Right cardiac atrium (tissue), 5 donors: ENCODE data around the gene GAS2L2. TPM values are rescaled to one million over a fixed set of nuclear protein-coding genes. Genes with fewer than 3 reads are reported as not detected.

Experiments
- ATAC-seq, 2 donors: fragments of 200-7000 bp; cut with Tn5 transposase; one replicate each; pipeline versions ENCODE4 v1.8.0 to v1.9.1; 2020; ENCODE audit warnings: moderate library complexity in 2 of 2, mild to moderate bottlenecking in 1 of 2
- DNase-seq, 3 donors: peaks; one replicate each; pipeline ENCODE4 v3.0.0-alpha.2; 2020
- H3K27ac ChIP-seq: one replicate; pipeline ENCODE4 v1.5.1; 2013; ENCODE audit warnings: mild to moderate bottlenecking, low read length, control low read depth, moderate library complexity
- H3K27me3 ChIP-seq: one replicate; pipeline ENCODE4 v1.6.1; 2013; ENCODE audit not compliant: control insufficient read depth, insufficient read depth
- H3K4me1 ChIP-seq: one replicate; pipeline ENCODE4 v1.6.1; 2013; ENCODE audit warnings: low read length; ENCODE audit not compliant: control insufficient read depth, insufficient read depth
- H3K4me3 ChIP-seq: one replicate; pipeline ENCODE4 v1.5.1; 2013; ENCODE audit warnings: low read length, control low read depth
- H3K9me3 ChIP-seq: one replicate; pipeline ENCODE4 v1.6.1; 2013; ENCODE audit warnings: low read length; ENCODE audit not compliant: control insufficient read depth
- WGBS: extraction: QIAGEN DNeasy Blood & Tissue Kit; methylation state at CpG from one replicate; pipeline ENCODE4 v1.1.7; 2013; 5-methylcytosine and 5-hydroxymethylcytosine counted together
- intact Hi-C, 4 donors: fragments of 100-400 bp; cut with DNase I; formaldehyde crosslinking; loops; one replicate each; pipeline versions ENCODE4 v1.11.0 to v1.14.0; 2022 to 2023
- polyA plus RNA-seq: library from polyadenylated mRNA; stranded (reverse); fragments of 200-250 nt; gene quantifications from one replicate; pipeline ENCODE4 v1.2.3, GENCODE V29; 2013
- total RNA-seq, 4 donors: library from RNA; stranded (reverse); fragmentation: NEBNext Ultra II Directional; extraction: Animal tissue kit (Norgen Biotek cat#: 25700); gene quantifications; one replicate each; pipeline ENCODE4 v1.2.1, GENCODE V29; 2021
- donor health status: healthy with polysubstance abuse.
- donor health status: DM: no; HTN: yes; CAD: no.
- donor health status: DM: no; HTN: no; CAD: no.
- donor health status: DM: no; HTN: yes; CAD: no; lungs with severe emphysema.
- donor health status: DM: yes; HTN: yes; CAD: no.

GAS2L2 gene
- total and polyA plus RNA-seq, 5 donors = 0.09 to 0.19 (median 0.14) TPM; not detected in 2

GRCh38 chr17:35744830-35745229, 8.2 kb downstream of the GAS2L2 start:
- no peaks in the 10 kb centered on the region for H3K4me1 ChIP-seq
- DNase-seq (no peak), ATAC-seq (no peak)
- no peaks in the 10 kb centered on the region for H3K27me3 ChIP-seq
- WGBS = 78% methylated on average over 8 of the region's 8 CpGs
- intact Hi-C loops = loop anchor here (5.0 to 10.0 kb wide), 5 partner anchors 80 to 430 kb away; no protein-coding TSS in a partner anchor
- H3K9me3 ChIP-seq = no peaks in the 10 kb centered on the region
- H3K4me3 ChIP-seq = no peak overlapping the region
- no peak overlapping the region for H3K27ac ChIP-seq

DNA sequence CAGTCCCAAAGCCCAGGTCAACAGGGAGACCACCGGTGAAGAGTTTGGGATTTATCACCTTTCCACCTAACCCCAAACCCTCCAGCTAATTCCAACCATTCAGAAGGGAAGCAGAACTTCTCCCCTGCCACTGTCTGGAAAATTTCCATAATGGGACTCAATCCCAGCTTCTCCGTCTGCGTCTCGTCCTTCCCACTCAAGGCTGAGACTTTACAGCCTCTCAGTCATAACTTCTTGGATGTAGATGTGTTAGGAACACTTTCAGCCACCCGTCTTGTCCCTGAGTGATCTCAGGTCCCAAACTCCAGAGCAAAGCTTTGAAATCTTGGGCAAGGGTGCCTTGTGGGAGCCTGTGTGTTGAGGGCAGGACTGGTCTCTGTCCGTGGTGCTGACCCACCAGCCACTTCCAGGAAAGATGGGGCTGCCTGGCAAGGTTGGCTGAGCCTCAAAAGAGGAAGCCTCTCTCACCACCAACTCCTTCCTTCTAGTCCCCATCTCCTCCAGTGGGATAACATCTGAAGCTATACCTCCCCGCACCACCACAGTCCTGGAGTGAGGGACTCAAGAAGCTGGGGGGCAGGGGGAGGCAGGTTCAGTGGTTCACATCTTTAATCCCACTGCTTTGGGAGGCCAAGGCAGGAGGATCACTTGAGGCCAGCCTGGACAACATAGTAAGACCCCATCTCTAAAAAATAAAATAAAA, 9.3 kb downstream of the GAS2L2 start:
- H3K27ac ChIP-seq = no peak overlapping the region
- WGBS = 39% methylated on average over 7 of the region's 7 CpGs
- no peaks in the 10 kb centered on the region for H3K9me3 ChIP-seq
- H3K4me3 ChIP-seq = no peak overlapping the region
- DNase-seq (peak in 1 of 3 donors; percentile 74), ATAC-seq (no peak)
- H3K27me3 ChIP-seq = no peaks in the 10 kb centered on the region
- H3K4me1 ChIP-seq = no peaks in the 10 kb centered on the region
- intact Hi-C loops = loop anchor here in 2 of 4 donors (10.0 kb wide), 2 partner anchors 79 to 429 kb away; no protein-coding TSS in a partner anchor

- Histone ChIP-seq H3K27me3 (no peaks in the 10 kb centered on the region), H3K27ac (no peak overlapping the region), H3K9me3 (no peaks in the 10 kb centered on the region), H3K4me3 (no peak overlapping the region), H3K4me1 (no peaks in the 10 kb centered on the region)
- ATAC-seq (no peak), DNase-seq (no peak)
- WGBS = 70% methylated on average over 7 of the region's 7 CpGs
- intact Hi-C loops = loop anchor here in 2 of 4 donors (10.0 kb wide), 2 partner anchors 78 to 428 kb away; no protein-coding TSS in a partner anchor
These were observed 10.1 kb downstream of the GAS2L2 start for GRCh38 chr17:35742896-35743477.

GRCh38 chr17:35742496-35742895, 10.5 kb downstream of the GAS2L2 start:
- no peaks in the 10 kb centered on the region for H3K9me3 ChIP-seq
- 74% methylated on average over 7 of the region's 7 CpGs for WGBS
- no peaks in the 10 kb centered on the region for H3K27me3 ChIP-seq
- DNase-seq = no peak
- H3K4me1 ChIP-seq = no peaks in the 10 kb centered on the region
- H3K4me3 ChIP-seq = no peak overlapping the region
- intact Hi-C loops = loop anchor here in 2 of 4 donors (10.0 kb wide), 2 partner anchors 78 to 428 kb away; no protein-coding TSS in a partner anchor
- ATAC-seq = no peak
- no peak overlapping the region for H3K27ac ChIP-seq

DNA sequence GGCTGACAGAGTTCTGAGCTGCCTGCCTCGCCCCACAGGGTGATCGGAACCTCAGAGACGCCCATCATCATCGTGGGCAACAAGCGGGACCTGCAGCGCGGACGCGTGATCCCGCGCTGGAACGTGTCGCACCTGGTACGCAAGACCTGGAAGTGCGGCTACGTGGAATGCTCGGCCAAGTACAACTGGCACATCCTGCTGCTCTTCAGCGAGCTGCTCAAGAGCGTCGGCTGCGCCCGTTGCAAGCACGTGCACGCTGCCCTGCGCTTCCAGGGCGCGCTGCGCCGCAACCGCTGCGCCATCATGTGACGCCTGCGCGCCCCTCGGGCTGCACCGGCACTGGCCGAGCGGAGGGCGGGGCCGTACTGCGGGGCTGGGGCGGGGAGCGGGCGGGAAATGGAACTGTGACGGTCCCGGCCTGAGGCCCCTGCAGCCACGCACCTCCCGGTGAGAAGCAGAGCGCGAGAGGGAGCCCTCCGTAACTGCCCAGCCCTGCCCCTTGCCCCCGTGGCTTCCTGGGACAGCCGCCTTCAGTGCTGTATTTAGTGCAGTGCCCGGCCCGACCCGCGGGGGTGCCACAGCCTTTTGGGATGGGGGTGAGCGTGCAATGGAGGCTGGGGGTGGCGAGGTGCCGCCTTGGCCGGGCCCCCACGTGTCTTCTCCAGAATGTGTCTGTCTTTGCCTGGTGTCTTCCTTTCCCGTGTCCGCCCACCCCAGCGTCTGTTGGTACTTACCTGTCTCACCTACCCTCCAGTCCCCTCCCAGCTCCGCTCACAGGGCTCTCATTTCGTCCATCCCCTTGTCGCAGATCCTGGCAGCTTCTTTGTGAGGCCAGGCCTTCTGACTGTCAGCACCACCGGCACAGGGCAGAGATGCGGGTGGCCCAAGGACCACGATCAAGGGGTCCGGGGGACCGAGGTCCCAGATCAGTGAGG, 11.8 kb downstream of the GAS2L2 start:
- no peak overlapping the region for H3K4me3 ChIP-seq
- no peaks in the 10 kb centered on the region for H3K27me3 ChIP-seq
- WGBS = 15% methylated on average over 73 of the region's 73 CpGs
- no peaks in the 10 kb centered on the region for H3K9me3 ChIP-seq
- intact Hi-C loops = loop anchor here in 2 of 4 donors (10.0 kb wide), 2 partner anchors 76 to 426 kb away; no protein-coding TSS in a partner anchor
- ATAC-seq (peak; percentile 40 to 45), DNase-seq (no peak)
- H3K27ac ChIP-seq = no peak overlapping the region
- no peaks in the 10 kb centered on the region for H3K4me1 ChIP-seq

DNA sequence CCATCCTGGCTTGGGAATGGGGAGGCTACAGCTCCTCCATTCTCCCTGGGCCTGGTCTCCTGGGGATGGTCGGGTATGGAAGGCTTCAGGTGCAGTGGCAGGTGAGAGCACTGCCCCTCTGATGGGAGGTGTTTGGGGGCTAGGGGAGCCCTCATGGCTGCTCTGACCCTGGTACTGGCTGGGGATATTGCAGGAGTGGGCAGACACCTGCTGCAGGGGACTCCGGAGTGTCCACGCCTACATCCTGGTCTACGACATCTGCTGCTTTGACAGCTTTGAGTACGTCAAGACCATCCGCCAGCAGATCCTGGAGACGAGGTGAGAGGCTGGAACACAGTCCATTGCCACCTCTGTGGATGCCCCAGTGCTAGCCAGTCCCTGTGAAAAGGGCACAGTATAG, 12.8 kb downstream of the GAS2L2 start:
- ATAC-seq (no peak), DNase-seq (no peak)
- 89% methylated on average over 7 of the region's 7 CpGs for WGBS
- no peaks in the 10 kb centered on the region for H3K9me3 ChIP-seq
- no peaks in the 10 kb centered on the region for H3K27me3 ChIP-seq
- no peak overlapping the region for H3K27ac ChIP-seq
- intact Hi-C loops = loop anchor here in 2 of 4 donors (10.0 kb wide), 2 partner anchors 75 to 425 kb away; no protein-coding TSS in a partner anchor
- no peaks in the 10 kb centered on the region for H3K4me1 ChIP-seq
- H3K4me3 ChIP-seq = no peak overlapping the region

DNA sequence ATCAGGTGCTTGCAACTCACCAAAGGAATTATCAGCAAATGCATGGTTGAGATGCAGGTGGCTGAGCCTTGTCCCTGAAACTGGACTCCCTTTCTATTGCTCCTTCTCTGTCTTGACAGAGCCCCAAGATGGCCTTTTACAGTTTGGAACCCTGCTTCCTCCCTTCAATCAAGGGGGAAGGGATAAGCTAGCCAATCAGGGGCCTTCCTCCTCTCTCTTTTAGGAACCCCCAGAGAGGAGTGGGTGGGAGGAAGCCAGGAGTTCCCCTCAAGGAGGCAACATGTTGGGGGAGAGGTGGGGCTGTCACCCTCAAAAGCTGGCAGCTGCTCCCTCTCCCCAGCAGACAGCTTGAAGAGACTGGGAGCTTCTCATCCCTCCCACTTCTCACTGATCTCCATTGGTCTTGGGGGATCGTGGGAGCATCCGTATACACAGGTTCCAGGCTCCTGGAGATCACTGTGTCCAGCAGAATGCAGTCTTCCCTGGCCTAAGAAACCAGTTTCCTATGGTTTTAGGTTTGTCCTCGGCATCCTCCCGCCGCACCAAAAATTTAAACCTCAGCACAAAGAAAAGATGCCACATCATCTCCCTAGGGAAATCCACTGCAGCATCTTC, 14.4 kb downstream of the GAS2L2 start:
- H3K4me1 ChIP-seq = no peaks in the 10 kb centered on the region
- H3K4me3 ChIP-seq = no peak overlapping the region
- intact Hi-C loops = no loop called here
- H3K9me3 ChIP-seq = no peaks in the 10 kb centered on the region
- ATAC-seq (no peak), DNase-seq (no peak)
- no peaks in the 10 kb centered on the region for H3K27me3 ChIP-seq
- 84% methylated on average over 5 of the region's 5 CpGs for WGBS
- H3K27ac ChIP-seq = no peak overlapping the region

GRCh38 chr17:35736236-35736635, 16.8 kb downstream of the GAS2L2 start:
- Histone ChIP-seq H3K9me3 (no peaks in the 10 kb centered on the region), H3K27ac (no peak overlapping the region), H3K4me3 (no peak overlapping the region), H3K27me3 (no peaks in the 10 kb centered on the region), H3K4me1 (peaks cover under 1% of the 10 kb centered on the region)
- ATAC-seq (no peak), DNase-seq (no peak)
- intact Hi-C loops = no loop called here
- WGBS = 91% methylated on average over 5 of the region's 5 CpGs

- 83% methylated on average over 29 of the region's 29 CpGs for WGBS
- no peaks in the 10 kb centered on the region for H3K9me3 ChIP-seq
- ATAC-seq = no peak
- H3K27me3 ChIP-seq = no peaks in the 10 kb centered on the region
- no peak overlapping the region for H3K27ac ChIP-seq
- DNase-seq = peak in 1 of 3 donors; percentile 50
- intact Hi-C loops = no loop called here
- H3K4me1 ChIP-seq = peaks cover 3% of the 10 kb centered on the region
- no peak overlapping the region for H3K4me3 ChIP-seq
These were observed 17.8 kb downstream of the GAS2L2 start for GRCh38 chr17:35735036-35735805.

GRCh38 chr17:35734396-35734795, 18.6 kb downstream of the GAS2L2 start:
- Histone ChIP-seq H3K9me3 (no peaks in the 10 kb centered on the region), H3K4me1 (peaks cover 3% of the 10 kb centered on the region), H3K4me3 (no peak overlapping the region), H3K27me3 (no peaks in the 10 kb centered on the region), H3K27ac (no peak overlapping the region)
- DNase-seq = no peak
- intact Hi-C loops = no loop called here
- WGBS = 88% methylated on average over 7 of the region's 7 CpGs
- ATAC-seq = no peak
